Measurements from ENCODE around the gene FBLN5.
"Not testable (repeated sequence)": the region's sequence is repeated elsewhere in the genome, so short reads cannot be mapped to it uniquely, and the experiment has no call there.

FBLN5 gene

GRCh38 chr14:91873471-91874415 lies 73.8 kb downstream of the FBLN5 start:
- peaks cover 67% of the 10 kb centered on the region for H3K4me1 Mint-ChIP-seq
- H3K9me3 Mint-ChIP-seq = no peaks in the 10 kb centered on the region
- ATAC-seq (peak; percentile 72), DNase-seq (no peak)
- H3K4me3 Mint-ChIP-seq = peak overlapping the region; percentile 56
- H3K27ac Mint-ChIP-seq = peak overlapping the region; percentile 30
- no peaks in the 10 kb centered on the region for H3K36me3 Mint-ChIP-seq (ENCODE audit: low read depth)
- H3K27me3 Mint-ChIP-seq = no peaks in the 10 kb centered on the region

GRCh38 chr14:91872517-91873470 lies 74.7 kb downstream of the FBLN5 start:
- H3K9me3 Mint-ChIP-seq = no peaks in the 10 kb centered on the region

GRCh38 chr14:91872011-91872501 lies 75.4 kb downstream of the FBLN5 start:
- H3K27ac Mint-ChIP-seq = peak overlapping the region; percentile 30
- peak; percentile 26 for ATAC-seq
- H3K36me3 Mint-ChIP-seq (ENCODE audit: low read depth) = no peaks in the 10 kb centered on the region
- H3K4me3 Mint-ChIP-seq = peak overlapping the region; percentile 56
- DNase-seq = no peak
- H3K27me3 Mint-ChIP-seq = no peaks in the 10 kb centered on the region
- peaks cover 83% of the 10 kb centered on the region for H3K4me1 Mint-ChIP-seq
- H3K9me3 Mint-ChIP-seq = no peaks in the 10 kb centered on the region

More at GRCh38 chr14:91872517-91873470, 74.7 kb downstream of the FBLN5 start:
- Mint-ChIP-seq H3K27me3 (no peaks in the 10 kb centered on the region), H3K4me3 (peak overlapping the region; percentile 56), H3K27ac (peak overlapping the region; percentile 30), H3K4me1 (peaks cover 76% of the 10 kb centered on the region), H3K36me3 (ENCODE audit: low read depth) (no peaks in the 10 kb centered on the region)
- DNase-seq (no peak), ATAC-seq (no peak)

GRCh38 chr14:91871401-91871800 lies 76.1 kb downstream of the FBLN5 start:
- peaks cover 90% of the 10 kb centered on the region for H3K4me1 Mint-ChIP-seq
- not testable (repeated sequence) for H3K27me3 Mint-ChIP-seq; H3K4me3 Mint-ChIP-seq; H3K9me3 Mint-ChIP-seq; H3K36me3 Mint-ChIP-seq (ENCODE audit: low read depth); DNase-seq; ATAC-seq
- H3K27ac Mint-ChIP-seq = peak overlapping the region; percentile 46

- Mint-ChIP-seq H3K9me3 (no peaks in the 10 kb centered on the region), H3K36me3 (ENCODE audit: low read depth) (no peaks in the 10 kb centered on the region), H3K27me3 (no peaks in the 10 kb centered on the region), H3K4me3 (peak overlapping the region; percentile 69), H3K4me1 (peaks cover 95% of the 10 kb centered on the region), H3K27ac (peak overlapping the region; percentile 80)
- ATAC-seq (no peak), DNase-seq (no peak)
Measured at GRCh38 chr14:91870890-91871289, 76.6 kb downstream of the FBLN5 start.

GRCh38 chr14:91870001-91870400 lies 77.5 kb downstream of the FBLN5 start:
- peak overlapping the region; percentile 80 for H3K27ac Mint-ChIP-seq
- DNase-seq = no peak
- no peaks in the 10 kb centered on the region for H3K27me3 Mint-ChIP-seq
- H3K4me1 Mint-ChIP-seq = peaks cover 96% of the 10 kb centered on the region
- no peak for ATAC-seq
- H3K36me3 Mint-ChIP-seq (ENCODE audit: low read depth) = no peaks in the 10 kb centered on the region
- no peaks in the 10 kb centered on the region for H3K9me3 Mint-ChIP-seq
- H3K4me3 Mint-ChIP-seq = peak overlapping the region; percentile 69

- peaks cover 96% of the 10 kb centered on the region for H3K4me1 Mint-ChIP-seq
- ATAC-seq (no peak), DNase-seq (no peak)
- H3K9me3 Mint-ChIP-seq = no peaks in the 10 kb centered on the region
- H3K36me3 Mint-ChIP-seq (ENCODE audit: low read depth) = no peaks in the 10 kb centered on the region
- H3K4me3 Mint-ChIP-seq = peak overlapping the region; percentile 69
- H3K27me3 Mint-ChIP-seq = no peaks in the 10 kb centered on the region
- H3K27ac Mint-ChIP-seq = peak overlapping the region; percentile 80
Measured at GRCh38 chr14:91869556-91869955, 77.9 kb downstream of the FBLN5 start.

- peak; percentile 60 for ATAC-seq
- peak; percentile 56 for DNase-seq
- Mint-ChIP-seq H3K9me3 (no peaks in the 10 kb centered on the region), H3K27me3 (no peaks in the 10 kb centered on the region), H3K27ac (peak within 1 kb of the TSS; percentile 81), H3K4me1 (peaks cover 95% of the 10 kb centered on the region), H3K4me3 (peak within 1 kb of the TSS; percentile 74), H3K36me3 (ENCODE audit: low read depth) (no peaks in the 10 kb centered on the region)
Measured at GRCh38 chr14:91867316-91867988, 80.0 kb downstream of the FBLN5 start, which contains the start of gene TC2N. TSS of gene TC2N (minus strand) at chr14:91867536. CDS start at chr14:91813769, 53,767 bp downstream.

GRCh38 chr14:91866511-91867295 lies 80.8 kb downstream of the FBLN5 start:
- Mint-ChIP-seq H3K27ac (peak overlapping the region; percentile 81), H3K9me3 (no peaks in the 10 kb centered on the region), H3K4me3 (peak overlapping the region; percentile 74), H3K4me1 (peaks cover 94% of the 10 kb centered on the region), H3K36me3 (ENCODE audit: low read depth) (no peaks in the 10 kb centered on the region), H3K27me3 (no peaks in the 10 kb centered on the region)
- ATAC-seq = peak; percentile 11
- DNase-seq = no peak

- ATAC-seq (peak; percentile 51), DNase-seq (no peak)
- Mint-ChIP-seq H3K36me3 (ENCODE audit: low read depth) (no peaks in the 10 kb centered on the region), H3K4me1 (peaks cover 93% of the 10 kb centered on the region), H3K4me3 (peak overlapping the region; percentile 74), H3K9me3 (no peaks in the 10 kb centered on the region), H3K27ac (peak overlapping the region; percentile 81), H3K27me3 (no peaks in the 10 kb centered on the region)
Measured at GRCh38 chr14:91866061-91866460, 81.4 kb downstream of the FBLN5 start.

- ATAC-seq = no peak
Measured at GRCh38 chr14:91862417-91862816, 85.1 kb downstream of the FBLN5 start.

GRCh38 chr14:91861091-91861490 lies 86.4 kb downstream of the FBLN5 start:
- peak overlapping the region; percentile 84 for H3K27ac Mint-ChIP-seq
- DNase-seq (no peak), ATAC-seq (no peak)
- H3K4me1 Mint-ChIP-seq = peaks cover 80% of the 10 kb centered on the region
- H3K36me3 Mint-ChIP-seq (ENCODE audit: low read depth) = no peaks in the 10 kb centered on the region
- peak overlapping the region; percentile 65 for H3K4me3 Mint-ChIP-seq
- H3K9me3 Mint-ChIP-seq = no peaks in the 10 kb centered on the region
- no peaks in the 10 kb centered on the region for H3K27me3 Mint-ChIP-seq

More at GRCh38 chr14:91862417-91862816, 85.1 kb downstream of the FBLN5 start:
- Mint-ChIP-seq H3K4me3 (peak overlapping the region; percentile 51), H3K4me1 (peaks cover 88% of the 10 kb centered on the region), H3K27ac (peak overlapping the region; percentile 80), H3K9me3 (no peaks in the 10 kb centered on the region), H3K36me3 (ENCODE audit: low read depth) (no peaks in the 10 kb centered on the region), H3K27me3 (no peaks in the 10 kb centered on the region)
- DNase-seq = no peak

- Mint-ChIP-seq H3K27ac (peak overlapping the region; percentile 84), H3K27me3 (no peaks in the 10 kb centered on the region), H3K36me3 (ENCODE audit: low read depth) (peaks cover 1% of the 10 kb centered on the region), H3K4me1 (peaks cover 81% of the 10 kb centered on the region), H3K9me3 (no peaks in the 10 kb centered on the region), H3K4me3 (no peak overlapping the region)
- no peak for ATAC-seq
- DNase-seq = no peak
Measured at GRCh38 chr14:91860238-91860637, 87.3 kb downstream of the FBLN5 start.

Data from activated naive CD8-positive, alpha-beta T cell treated with anti-CD3 and anti-CD28 coated beads, Interleukin-2, amount 50 U/mL, for 24 hours (primary cell).